Suppressor macrophage treated with lipopolysaccharide for 1 hour (primary cell): ENCODE results near the gene LSM3.
"Not testable (repeated sequence)": the region's sequence is repeated elsewhere in the genome, so short reads cannot be mapped to it uniquely, and the experiment has no call there.

Experiments used
- DNase-seq, 3 donors: peaks; one replicate each; pipeline ENCODE4 v3.0.0-alpha.2; 2020 to 2022

LSM3 gene

GRCh38 chr3:14223595-14223994, 45.0 kb downstream of the LSM3 start:
- DNase-seq: no peak

- no peak for DNase-seq
Observed at GRCh38 chr3:14224895-14225294, 46.3 kb downstream of the LSM3 start.

- DNase-seq: peak; percentile 42 to 54 (median 49)
Observed at GRCh38 chr3:14225421-14225820, 46.8 kb downstream of the LSM3 start.

GRCh38 chr3:14226351-14226750, 47.7 kb downstream of the LSM3 start:
- DNase-seq: not testable (repeated sequence)

GRCh38 chr3:14227856-14228255, 49.2 kb downstream of the LSM3 start:
- no peak for DNase-seq

- no peak for DNase-seq
Observed at GRCh38 chr3:14228681-14229470, 50.3 kb downstream of the LSM3 start.

- DNase-seq: not testable (repeated sequence)
Observed at GRCh38 chr3:14229695-14230094, 51.1 kb downstream of the LSM3 start.

GRCh38 chr3:14230729-14231128, 52.1 kb downstream of the LSM3 start:
- DNase-seq: no peak

GRCh38 chr3:14231145-14231990, 52.8 kb downstream of the LSM3 start:
- DNase-seq: no peak

GRCh38 chr3:14231998-14232501, 53.4 kb downstream of the LSM3 start:
- DNase-seq: no peak

GRCh38 chr3:14234251-14235002, 55.8 kb downstream of the LSM3 start:
- DNase-seq: peak in 1 of 3 donors; percentile 9

- no peak for DNase-seq
Observed at GRCh38 chr3:14235003-14235911, 56.6 kb downstream of the LSM3 start.

- no peak for DNase-seq
Observed at GRCh38 chr3:14235912-14236295, 57.3 kb downstream of the LSM3 start.

GRCh38 chr3:14236902-14237301, 58.3 kb downstream of the LSM3 start:
- no peak for DNase-seq

- DNase-seq: no peak
Observed at GRCh38 chr3:14237457-14237856, 58.8 kb downstream of the LSM3 start.

GRCh38 chr3:14238356-14238755, 59.7 kb downstream of the LSM3 start:
- no peak for DNase-seq

GRCh38 chr3:14238930-14239329, 60.3 kb downstream of the LSM3 start:
- DNase-seq: no peak

- no peak for DNase-seq
Observed at GRCh38 chr3:14239940-14240339, 61.3 kb downstream of the LSM3 start.

- DNase-seq: no peak
Observed at GRCh38 chr3:14240366-14240765, 61.7 kb downstream of the LSM3 start.

GRCh38 chr3:14241716-14242115, 63.1 kb downstream of the LSM3 start:
- DNase-seq: no peak

GRCh38 chr3:14242490-14243311, 64.1 kb downstream of the LSM3 start:
- DNase-seq: no peak
